Dermis blood vessel endothelial cell (primary cell): ENCODE results near the gene GUCD1. TPM values are rescaled to one million over a fixed set of nuclear protein-coding genes. Genes with fewer than 3 reads are reported as not detected.

ENCODE experiments used
- DNase-seq: peaks from one replicate; pipeline ENCODE4 v3.0.0; 2010
- total RNA-seq: library from RNA; depleted of rRNA; stranded (reverse); fragments of >200 nt; gene quantifications from 2 replicates; pipeline ENCODE4 v1.2.3, GENCODE V29; 2014

GUCD1 gene
- total RNA-seq, 1 donor from 2014 or later, result 311 TPM

- peak; percentile 20 for DNase-seq
Measured at GRCh38 chr22:24523873-24524272, 31.1 kb downstream of the GUCD1 start.

GRCh38 chr22:24521791-24522245, 33.1 kb downstream of the GUCD1 start:
- DNase-seq, result peak; percentile 85

- DNase-seq, result no peak
Measured at GRCh38 chr22:24519496-24519895, 35.4 kb downstream of the GUCD1 start.

GRCh38 chr22:24518771-24519485, 36.0 kb downstream of the GUCD1 start:
- DNase-seq, result no peak

DNA sequence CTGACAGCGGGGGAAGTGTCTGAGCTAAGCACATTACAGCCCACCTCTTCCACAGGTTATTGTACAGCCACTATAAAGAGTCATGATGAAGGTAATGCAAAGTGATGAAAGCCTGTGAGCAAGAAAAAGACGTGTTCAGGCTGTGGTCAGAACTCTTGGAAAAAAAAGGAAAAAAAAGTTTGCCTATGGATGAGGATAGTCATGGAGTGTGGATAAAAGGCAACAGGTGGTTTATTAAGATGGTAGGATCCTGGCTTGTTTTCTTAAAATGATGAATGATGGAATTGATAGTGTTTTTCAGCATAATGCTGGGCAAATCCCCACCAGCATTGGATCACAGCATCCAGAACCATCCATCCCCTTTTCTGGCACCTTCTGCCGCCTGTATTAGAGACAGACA, 36.7 kb downstream of the GUCD1 start:
- no peak for DNase-seq

GRCh38 chr22:24517446-24517845, 37.5 kb downstream of the GUCD1 start:
- DNase-seq, result no peak

GRCh38 chr22:24516301-24516737, 38.6 kb downstream of the GUCD1 start:
- no peak for DNase-seq

- DNase-seq, result no peak
Measured at GRCh38 chr22:24515027-24515338, 40.0 kb downstream of the GUCD1 start.

DNA sequence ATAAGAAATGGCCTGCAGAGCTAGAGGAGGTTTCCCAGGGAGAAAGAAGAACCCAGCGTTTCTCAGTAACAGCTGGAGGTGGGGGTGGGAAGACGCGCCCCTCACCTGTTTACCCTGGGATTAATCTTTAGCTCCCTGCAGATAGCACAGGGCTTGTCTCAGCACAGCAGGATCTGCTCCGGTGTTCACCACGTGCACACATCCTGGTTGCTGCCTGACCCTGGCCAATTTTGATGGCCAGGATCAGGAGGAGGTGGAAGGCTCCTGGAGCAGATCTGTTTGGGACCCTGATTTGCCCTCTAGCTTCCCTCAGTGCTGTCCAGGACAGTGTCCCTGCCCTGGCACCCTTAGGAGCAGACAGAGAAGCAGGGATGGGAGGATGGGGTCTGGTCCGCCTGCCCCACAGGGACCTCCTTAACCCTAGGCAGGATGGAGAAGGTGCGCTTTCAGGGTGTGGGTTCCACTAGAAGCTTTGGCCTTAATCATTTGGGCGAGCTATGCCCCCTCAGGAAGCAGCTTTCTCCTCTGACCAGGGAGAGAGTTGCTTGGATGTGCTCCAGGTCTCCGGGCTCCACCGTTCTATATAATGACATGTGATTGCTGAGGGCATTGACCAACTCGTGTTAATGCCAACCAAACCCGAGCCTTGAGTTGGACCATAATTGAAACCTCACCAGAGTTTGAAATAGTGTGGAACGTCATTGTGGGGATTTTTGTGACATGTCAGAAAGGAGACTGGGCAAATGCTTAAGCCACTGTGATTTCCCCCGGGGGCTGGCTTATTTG, 40.5 kb downstream of the GUCD1 start:
- no peak for DNase-seq

DNA sequence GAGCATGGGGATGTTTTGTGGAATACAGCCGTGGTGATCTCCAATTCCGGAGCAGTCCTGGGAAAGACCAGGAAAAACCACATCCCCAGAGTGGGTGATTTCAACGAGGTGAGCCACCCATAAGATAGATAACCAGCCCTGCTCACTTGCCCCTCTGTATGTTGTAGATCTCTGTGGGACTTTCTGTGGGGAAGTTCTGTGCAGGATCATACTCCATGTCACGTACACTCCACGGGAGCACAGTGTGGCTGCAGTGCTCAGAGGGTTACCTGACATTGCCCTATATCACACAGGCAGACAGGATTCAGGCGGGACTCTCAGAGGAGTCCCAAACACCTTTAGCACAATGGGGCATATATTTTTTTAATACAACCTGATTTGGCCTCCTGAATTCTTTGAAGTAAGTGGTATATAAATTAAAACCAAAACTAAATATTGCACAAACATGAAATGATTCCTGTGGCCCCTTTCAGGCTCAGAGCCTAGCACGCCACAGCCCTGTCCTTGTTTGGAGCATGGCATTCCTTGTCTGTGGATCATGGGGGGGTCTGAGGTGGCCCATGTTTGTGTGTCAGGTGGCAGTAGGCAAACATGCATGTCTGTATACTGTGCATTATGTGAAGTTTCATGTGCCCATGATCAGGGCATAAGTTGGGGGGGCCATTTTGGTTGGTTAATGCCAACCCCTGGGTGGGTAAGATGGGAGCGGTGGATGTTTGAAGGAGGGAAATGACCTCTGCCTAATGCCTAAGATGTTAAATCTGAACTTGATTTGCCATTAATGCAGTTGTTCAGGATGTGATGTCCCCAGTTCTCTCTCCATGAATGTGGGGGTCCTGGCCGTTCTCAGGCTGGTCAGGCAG, 41.3 kb downstream of the GUCD1 start:
- DNase-seq, result no peak

- no peak for DNase-seq
Measured at GRCh38 chr22:24512043-24512442, 42.9 kb downstream of the GUCD1 start.

DNA sequence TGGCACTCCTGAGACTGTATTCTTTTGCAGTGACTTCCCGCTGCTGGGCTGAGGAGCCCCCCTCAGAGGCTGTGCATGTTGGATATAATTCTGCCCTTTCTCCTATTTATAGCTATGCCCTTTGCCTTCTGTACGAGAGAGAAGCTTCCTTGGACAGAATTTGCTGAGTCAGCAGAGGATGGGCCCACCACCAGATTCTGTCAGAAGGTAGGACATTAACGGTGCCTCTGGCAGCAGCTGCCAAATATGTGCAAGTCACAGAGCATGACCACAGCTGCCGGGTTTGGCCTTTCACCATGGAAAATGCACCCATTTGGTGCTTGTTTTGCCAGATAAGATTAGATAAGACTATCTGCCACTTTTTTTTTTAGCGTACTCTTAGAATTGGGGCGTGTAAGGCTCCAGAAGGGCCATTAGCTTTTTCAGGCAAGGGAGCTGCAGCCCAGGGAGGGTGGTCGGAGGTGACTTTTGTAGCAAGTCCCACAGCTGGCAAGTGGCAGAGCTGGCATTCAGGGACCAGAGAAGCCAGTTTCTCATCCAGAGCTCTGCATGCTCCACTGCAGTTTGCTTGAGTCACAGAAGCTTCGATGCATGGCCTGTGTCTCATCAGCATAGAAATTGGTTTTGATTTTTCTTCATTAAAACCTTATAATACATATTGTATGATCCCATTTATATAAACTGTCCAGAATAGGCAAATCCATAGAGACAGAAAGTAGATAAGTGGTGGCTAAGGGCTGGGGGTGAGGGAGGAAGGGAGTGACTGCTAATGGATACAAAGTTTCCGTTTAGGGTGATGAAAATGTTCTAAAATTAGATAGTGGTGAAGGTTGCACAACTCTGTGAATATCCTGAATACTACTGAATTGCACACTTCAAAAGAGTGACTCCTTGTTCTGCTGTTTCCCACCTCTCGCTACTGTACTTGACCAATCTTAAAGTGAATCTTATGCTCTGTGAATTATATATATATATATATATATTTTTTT, 44.0 kb downstream of the GUCD1 start:
- no peak for DNase-seq

- DNase-seq, result no peak
Measured at GRCh38 chr22:24507716-24508115, 47.2 kb downstream of the GUCD1 start.

- DNase-seq, result peak; percentile 29
Measured at GRCh38 chr22:24506802-24507438, 48.0 kb downstream of the GUCD1 start.

DNA sequence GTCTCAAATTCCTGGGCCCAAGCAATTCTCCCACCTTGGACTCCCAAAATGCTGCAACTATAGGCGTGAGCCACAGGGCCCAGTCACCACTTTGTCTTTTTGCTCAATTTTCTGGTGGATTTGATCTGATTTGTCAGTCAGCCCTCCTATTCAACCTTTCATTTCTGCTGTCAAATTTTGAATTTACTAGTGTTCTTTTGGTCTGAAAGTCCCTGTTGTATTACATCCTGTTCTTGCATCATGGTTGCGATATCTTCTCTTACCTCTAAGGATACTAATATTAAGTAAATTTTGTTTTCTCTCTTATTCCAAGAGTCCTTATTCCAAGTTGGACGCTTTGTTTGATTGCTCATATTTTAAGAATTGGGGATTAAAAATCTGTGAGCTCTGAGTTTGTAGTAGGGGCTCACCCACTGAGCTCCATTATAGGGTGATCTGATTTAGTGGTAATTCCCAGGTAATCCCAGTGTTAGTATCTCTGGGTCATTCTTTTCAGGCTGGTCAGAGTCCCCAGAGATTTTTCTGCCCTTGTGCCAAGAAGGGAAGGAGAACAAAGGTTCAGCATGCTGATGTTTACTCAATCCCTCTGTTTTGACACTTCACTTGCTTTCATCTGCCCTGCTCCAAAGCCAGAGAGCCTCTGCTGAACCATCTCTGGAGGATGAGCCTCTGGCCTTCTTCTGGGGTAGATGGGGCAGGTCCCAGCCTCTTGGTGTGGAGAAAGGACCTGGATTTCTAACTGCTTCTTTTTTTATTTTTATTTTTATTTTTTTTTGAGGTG, 49.8 kb downstream of the GUCD1 start:
- no peak for DNase-seq

GRCh38 chr22:24504540-24504939, 50.4 kb downstream of the GUCD1 start:
- no peak for DNase-seq

DNA sequence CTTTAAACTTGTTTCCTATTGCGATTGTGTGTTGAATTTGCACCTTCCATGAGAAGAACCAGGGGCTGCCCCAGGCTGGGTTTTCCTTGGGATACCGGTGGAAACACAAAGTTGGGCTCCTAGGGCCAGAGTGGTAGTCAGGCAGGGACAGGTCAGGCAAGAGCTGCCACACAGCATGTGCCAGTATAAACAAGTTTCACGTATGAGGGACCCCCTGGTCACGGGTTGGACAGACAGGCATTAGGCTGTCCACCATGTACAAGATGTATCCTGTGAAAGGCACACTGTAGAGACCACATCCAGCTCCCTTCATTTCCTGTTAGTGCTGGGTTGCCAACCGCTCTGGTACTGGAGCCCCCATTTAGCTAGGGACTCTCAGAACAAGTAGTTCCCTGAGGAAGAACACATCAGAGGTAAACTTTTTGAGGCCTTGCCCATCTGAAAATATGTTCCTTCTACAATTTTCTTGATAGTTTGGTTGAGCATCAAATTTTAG, 51.0 kb downstream of the GUCD1 start:
- DNase-seq, result no peak

DNA sequence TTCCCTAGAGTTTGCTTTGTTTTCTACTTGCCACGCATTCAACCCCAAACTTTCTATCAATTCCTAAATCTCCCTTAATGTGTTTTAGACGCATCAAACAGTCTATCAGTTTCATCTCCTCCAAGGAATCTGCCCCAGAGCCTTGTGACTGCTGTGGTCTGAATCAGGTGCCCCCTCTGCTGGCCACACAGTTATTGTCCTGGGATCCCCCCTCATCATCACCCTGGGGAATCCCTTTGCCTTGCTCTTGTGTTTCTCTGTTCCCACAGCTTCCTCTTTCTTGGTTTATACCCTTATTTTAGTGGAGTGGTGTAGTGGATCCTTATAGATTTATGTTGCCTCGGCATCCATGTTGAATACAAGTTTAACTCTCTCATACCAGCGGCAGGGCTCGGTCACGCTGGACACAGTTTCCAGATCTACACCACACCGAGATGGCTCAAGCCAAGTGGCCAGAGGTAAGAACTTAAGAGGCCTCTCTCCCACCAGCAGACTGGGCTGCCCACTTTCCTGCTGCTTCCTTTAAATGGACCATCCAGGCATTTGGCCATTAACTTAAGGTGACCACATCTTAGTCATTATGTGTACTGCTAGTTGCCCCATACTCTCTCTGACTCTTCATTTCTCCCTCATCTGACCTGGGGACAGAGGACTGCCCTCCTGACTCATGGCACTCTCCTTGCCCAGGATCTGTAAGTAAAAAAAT, 51.6 kb downstream of the GUCD1 start:
- peak; percentile 83 for DNase-seq

GRCh38 chr22:24502541-24502940, 52.4 kb downstream of the GUCD1 start:
- no peak for DNase-seq

- DNase-seq, result peak; percentile 48
Measured at GRCh38 chr22:24502034-24502433, 52.9 kb downstream of the GUCD1 start.
